HCT116 (cell line): ENCODE results near the gene MOSPD3. TPM values are rescaled to one million over a fixed set of nuclear protein-coding genes. Genes with fewer than 3 reads are reported as not detected.

Source experiments
- ATAC-seq: fragments of 200-7000 bp; cut with Tn5 transposase; 2 replicates; pipeline ENCODE4 v1.9.1; 2020; ENCODE audit warnings: mild to moderate bottlenecking, moderate library complexity
- BruUV-seq: library from RNA; stranded (reverse); fragments of 400-500 nt; replicated peaks from 2 replicates; lab custom pipeline; 2021; lab: Mats Ljungman, UMichigan
- CTCF ChIA-PET: fragments of 300-600 bp; sonication (Branson Sonifier 250); formaldehyde crosslinking; loops from one replicate; lab custom pipeline; 2021; ENCODE audit warnings: antibody characterized with exemption; lab: Charles Lee
- POLR2A ChIA-PET: fragments of 300-600, 350-600 bp; sonication (Branson Sonifier 250); formaldehyde crosslinking; loops from one replicate; lab custom pipeline; 2021; ENCODE audit warnings: antibody characterized with exemption; lab: Charles Lee
- RAD21 ChIA-PET, 2 experiments: fragments of 300-600 bp; sonication (Branson Sonifier 250); formaldehyde crosslinking; loops; one replicate each; lab custom pipeline; 2023; ENCODE audit warnings: low total read pairs in 2 of 2; ENCODE audit not compliant: uncharacterized antibody in 2 of 2, unreplicated experiment in 2 of 2, low non-redundant PET in 1 of 2; lab: Charles Lee
- DNase-seq: peaks from one replicate; pipeline ENCODE4 v3.0.0-alpha.2; 2010; ENCODE audit warnings: low read depth, low spot score
- H2AFZ ChIP-seq: fragments of 200-600 bp; shearing (Covaris generic), sonication (generic); 2 replicates; pipeline ENCODE4 v1.6.1; 2017; ENCODE audit warnings: low read depth, mixed run types, mixed read lengths, antibody characterized with exemption, low read length; ENCODE audit not compliant: poor library complexity, severe bottlenecking
- H3K27ac ChIP-seq: 2 replicates; pipeline ENCODE4 v1.5.1; 2012; ENCODE audit warnings: low read depth, low read length
- H3K27me3 ChIP-seq: fragments of 200-600 bp; sonication (generic); 2 replicates; pipeline ENCODE4 v1.6.1; 2016; ENCODE audit warnings: mixed run types, low read length, mixed read lengths; ENCODE audit not compliant: insufficient read depth
- H3K36me3 ChIP-seq, 2 experiments: fragments of 200-500 bp in 1 of 2; fragments of 200-600 bp in 1 of 2; sonication (Bioruptor generic) in 1 of 2; sonication (generic) in 1 of 2; 2 replicates each; pipeline versions ENCODE4 v1.5.1 to v1.6.1; 2014 to 2016; ENCODE audit warnings: low read length in 2 of 2, inconsistent platforms in 1 of 2, mixed read lengths in 1 of 2, mixed run types in 1 of 2; ENCODE audit not compliant: insufficient read depth in 2 of 2, control insufficient read depth in 1 of 2
- H3K4me1 ChIP-seq, 2 experiments: fragments of 200-600 bp in 1 of 2; sonication (generic) in 1 of 2; 2 replicates each; pipeline versions ENCODE4 v1.5.1 to v1.6.1; 2012 to 2017; ENCODE audit warnings: low read length in 2 of 2, inconsistent platforms in 1 of 2, mild to moderate bottlenecking in 1 of 2, mixed read lengths in 1 of 2, mixed run types in 1 of 2, moderate library complexity in 1 of 2; ENCODE audit not compliant: insufficient read depth in 2 of 2, control insufficient read depth in 1 of 2
- H3K4me2 ChIP-seq: fragments of 200-600 bp; sonication (generic); 2 replicates; pipeline ENCODE4 v1.6.1; 2017; ENCODE audit warnings: mixed run types, low read length, mixed read lengths
- H3K4me3 ChIP-seq, 2 experiments: fragments of 200-600 bp in 1 of 2; sonication (generic) in 1 of 2; replicated peaks in 1 of 2; 2 replicates each; pipeline ENCODE4 v1.5.1; 2011 to 2016; ENCODE audit warnings: low read length in 2 of 2, control low read depth in 1 of 2, low read depth in 1 of 2, mild to moderate bottlenecking in 1 of 2, mixed read lengths in 1 of 2, mixed run types in 1 of 2
- H3K79me2 ChIP-seq: fragments of 200-600 bp; sonication (generic); 2 replicates; pipeline ENCODE4 v1.6.1; 2017; ENCODE audit warnings: mild to moderate bottlenecking, mixed run types, low read length, moderate library complexity, mixed read lengths; ENCODE audit not compliant: insufficient read depth
- H3K9ac ChIP-seq: fragments of 200-600 bp; sonication (generic); 2 replicates; pipeline ENCODE4 v1.6.1; 2016; ENCODE audit warnings: low read length, mixed read lengths
- H3K9me2 ChIP-seq: fragments of 200-600 bp; sonication (generic), shearing (Covaris generic); 2 replicates; pipeline ENCODE4 v1.6.1; 2017; ENCODE audit warnings: mixed run types, mild to moderate bottlenecking, moderate library complexity; ENCODE audit not compliant: insufficient read depth
- H3K9me3 ChIP-seq, 2 experiments: fragments of 200-500 bp in 1 of 2; fragments of 200-600 bp in 1 of 2; sonication (Bioruptor generic) in 1 of 2; sonication (generic) in 1 of 2; 2 replicates each; pipeline ENCODE4 v1.6.1; 2014 to 2017; ENCODE audit warnings: low read length in 2 of 2, mixed read lengths in 2 of 2, inconsistent platforms in 1 of 2, low read depth in 1 of 2, mild to moderate bottlenecking in 1 of 2, mixed run types in 1 of 2, moderate library complexity in 1 of 2; ENCODE audit not compliant: control insufficient read depth in 1 of 2, insufficient read depth in 1 of 2
- H4K20me1 ChIP-seq: fragments of 200-600 bp; sonication (generic), shearing (Covaris generic); 2 replicates; pipeline ENCODE4 v1.6.1; 2017; ENCODE audit warnings: mixed run types, mild to moderate bottlenecking, moderate library complexity; ENCODE audit not compliant: insufficient read depth
- CBX3 ChIP-seq: IDR thresholded peaks from 2 replicates; pipeline ENCODE4 v1.6.1; 2012; ENCODE audit warnings: low read depth
- CEBPB ChIP-seq: IDR thresholded peaks from 2 replicates; pipeline ENCODE4 v1.6.1; 2012; ENCODE audit warnings: low read depth
- ELF1 ChIP-seq: IDR thresholded peaks from 2 replicates; pipeline ENCODE4 v1.6.1; 2012; ENCODE audit warnings: low read depth, borderline replicate concordance
- FOSL1 ChIP-seq: IDR thresholded peaks from 2 replicates; pipeline ENCODE4 v1.6.1; 2012; ENCODE audit warnings: low read depth
- POLR2AphosphoS5 ChIP-seq: IDR thresholded peaks from 2 replicates; pipeline ENCODE4 v1.6.1; 2011; ENCODE audit warnings: mild to moderate bottlenecking, low read depth, low read length, moderate library complexity
- RAD21 ChIP-seq: IDR thresholded peaks from 2 replicates; pipeline ENCODE4 v1.6.1; 2012; ENCODE audit warnings: low read depth, mild to moderate bottlenecking
- SP1 ChIP-seq: IDR thresholded peaks from 2 replicates; pipeline ENCODE4 v1.6.1; 2012; ENCODE audit warnings: low read depth
- SRF ChIP-seq: IDR thresholded peaks from 2 replicates; pipeline ENCODE4 v1.6.1; 2012; ENCODE audit warnings: low read depth
- TCF7L2 ChIP-seq: IDR thresholded peaks from 2 replicates; pipeline ENCODE4 v1.7.0; 2011; ENCODE audit warnings: borderline replicate concordance, inconsistent platforms; ENCODE audit not compliant: insufficient read depth, insufficient read length; ENCODE audit errors: extremely low read depth
- YY1 ChIP-seq: IDR thresholded peaks from 2 replicates; pipeline ENCODE4 v1.6.1; 2011; ENCODE audit warnings: low read length, low read depth, moderate library complexity, mild to moderate bottlenecking; ENCODE audit not compliant: insufficient replicate concordance; ENCODE audit errors: extremely low read depth
- intact Hi-C: fragments of 100-400 bp; cut with micrococcal nuclease; formaldehyde crosslinking; loops from 2 replicates; pipeline ENCODE4 v1.10.0; 2022
- total RNA-seq: library from RNA; stranded (reverse); gene quantifications from one replicate; pipeline ENCODE4 v1.2.1, GENCODE V29; 2021; ENCODE audit not compliant: unreplicated experiment
- TF ChIP-seq, protein P1 (sequence below): IDR thresholded peaks from 2 replicates; pipeline ENCODE4 v1.6.1; 2012
- TF ChIP-seq, protein P2 (sequence below), 3 experiments: fragments of 200-600 bp in 1 of 3; sonication (generic) in 1 of 3; IDR thresholded peaks in 2 of 3; conservative IDR thresholded peaks in 1 of 3; 2 replicates each; pipeline ENCODE4 v1.5.1; 2012 to 2017; ENCODE audit warnings: low read depth in 2 of 3, low read length in 2 of 3, antibody characterized with exemption in 1 of 3, borderline replicate concordance in 1 of 3, control low read depth in 1 of 3, mild to moderate bottlenecking in 1 of 3, mixed read lengths in 1 of 3, mixed run types in 1 of 3, moderate library complexity in 1 of 3; ENCODE audit not compliant: insufficient read depth in 1 of 3
- TF ChIP-seq, protein P3 (sequence below): IDR thresholded peaks from 2 replicates; pipeline ENCODE4 v1.6.1; 2011; ENCODE audit warnings: mild to moderate bottlenecking, low read length, moderate library complexity; ENCODE audit not compliant: insufficient replicate concordance; ENCODE audit errors: extremely low read depth

The MOSPD3 gene
- total RNA-seq, 1 experiment from 2014 or later, result 32.8 TPM

DNA sequence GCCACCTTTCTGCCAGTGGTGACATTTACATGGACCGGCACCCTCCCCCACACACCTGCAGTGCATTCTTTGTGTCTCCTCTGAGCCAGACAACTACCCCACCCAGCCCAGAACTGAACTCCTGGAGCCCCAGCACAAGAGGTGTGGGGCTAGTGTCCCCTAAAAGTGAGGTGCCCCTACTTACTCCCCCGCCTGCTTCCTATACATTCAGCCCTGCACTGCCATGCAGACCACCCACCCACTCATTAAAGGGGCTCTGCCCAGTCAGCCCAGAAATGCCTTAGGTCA is 40.6 kb upstream of the MOSPD3 start:
- H3K36me3 ChIP-seq, result peaks cover 0 to 2% of the 10 kb centered on the region in 2 experiments; a peak in 1 of 4 replicates
- POLR2A ChIA-PET, result interaction anchor here (1.6 kb wide), 1 partner anchor 14 kb away, joined by 7 read pairs; the partner anchor contains the start of genes FBXO24 and LRCH4
- no peak overlapping the region for H3K4me3 ChIP-seq
- H3K27me3 ChIP-seq, result no peaks in the 10 kb centered on the region
- no peak for DNase-seq
- H3K4me2 ChIP-seq, result peak overlapping the region; percentile 40
- BruUV-seq, result no TSS peak
- no peak overlapping the region for H3K9ac ChIP-seq
- no peaks in the 10 kb centered on the region for H4K20me1 ChIP-seq
- peak overlapping the region; percentile 10; the same call in 1 of the 2 replicates for H3K27ac ChIP-seq
- no peaks in the 10 kb centered on the region for H3K79me2 ChIP-seq
- intact Hi-C loops, result no loop called here
- H3K9me3 ChIP-seq, result no peaks in the 10 kb centered on the region
- no peak overlapping the region for H2AFZ ChIP-seq
- ATAC-seq, result no peak
- TF ChIP-seq POLR2AphosphoS5 (no peak), CEBPB (no peak), ELF1 (no peak), CBX3 (no peak), SRF (no peak), SP1 (no peak), RAD21 (no peak), YY1 (no peak), TCF7L2 (no peak), FOSL1 (no peak)
- TF ChIP-seq, protein P1, sequence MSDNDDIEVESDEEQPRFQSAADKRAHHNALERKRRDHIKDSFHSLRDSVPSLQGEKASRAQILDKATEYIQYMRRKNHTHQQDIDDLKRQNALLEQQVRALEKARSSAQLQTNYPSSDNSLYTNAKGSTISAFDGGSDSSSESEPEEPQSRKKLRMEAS, result no peak
- TF ChIP-seq, protein P2, sequence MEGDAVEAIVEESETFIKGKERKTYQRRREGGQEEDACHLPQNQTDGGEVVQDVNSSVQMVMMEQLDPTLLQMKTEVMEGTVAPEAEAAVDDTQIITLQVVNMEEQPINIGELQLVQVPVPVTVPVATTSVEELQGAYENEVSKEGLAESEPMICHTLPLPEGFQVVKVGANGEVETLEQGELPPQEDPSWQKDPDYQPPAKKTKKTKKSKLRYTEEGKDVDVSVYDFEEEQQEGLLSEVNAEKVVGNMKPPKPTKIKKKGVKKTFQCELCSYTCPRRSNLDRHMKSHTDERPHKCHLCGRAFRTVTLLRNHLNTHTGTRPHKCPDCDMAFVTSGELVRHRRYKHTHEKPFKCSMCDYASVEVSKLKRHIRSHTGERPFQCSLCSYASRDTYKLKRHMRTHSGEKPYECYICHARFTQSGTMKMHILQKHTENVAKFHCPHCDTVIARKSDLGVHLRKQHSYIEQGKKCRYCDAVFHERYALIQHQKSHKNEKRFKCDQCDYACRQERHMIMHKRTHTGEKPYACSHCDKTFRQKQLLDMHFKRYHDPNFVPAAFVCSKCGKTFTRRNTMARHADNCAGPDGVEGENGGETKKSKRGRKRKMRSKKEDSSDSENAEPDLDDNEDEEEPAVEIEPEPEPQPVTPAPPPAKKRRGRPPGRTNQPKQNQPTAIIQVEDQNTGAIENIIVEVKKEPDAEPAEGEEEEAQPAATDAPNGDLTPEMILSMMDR (IDR thresholded peaks at IDR 0.05 in 2 of 3, conservative IDR thresholded peaks at IDR 0.05 in 1 of 3; ENCODE audit: borderline replicate concordance in 1 of 3, insufficient read depth in 1 of 3, low read depth in 2 of 3, low read length in 2 of 3), result no peak
- TF ChIP-seq, protein P3, sequence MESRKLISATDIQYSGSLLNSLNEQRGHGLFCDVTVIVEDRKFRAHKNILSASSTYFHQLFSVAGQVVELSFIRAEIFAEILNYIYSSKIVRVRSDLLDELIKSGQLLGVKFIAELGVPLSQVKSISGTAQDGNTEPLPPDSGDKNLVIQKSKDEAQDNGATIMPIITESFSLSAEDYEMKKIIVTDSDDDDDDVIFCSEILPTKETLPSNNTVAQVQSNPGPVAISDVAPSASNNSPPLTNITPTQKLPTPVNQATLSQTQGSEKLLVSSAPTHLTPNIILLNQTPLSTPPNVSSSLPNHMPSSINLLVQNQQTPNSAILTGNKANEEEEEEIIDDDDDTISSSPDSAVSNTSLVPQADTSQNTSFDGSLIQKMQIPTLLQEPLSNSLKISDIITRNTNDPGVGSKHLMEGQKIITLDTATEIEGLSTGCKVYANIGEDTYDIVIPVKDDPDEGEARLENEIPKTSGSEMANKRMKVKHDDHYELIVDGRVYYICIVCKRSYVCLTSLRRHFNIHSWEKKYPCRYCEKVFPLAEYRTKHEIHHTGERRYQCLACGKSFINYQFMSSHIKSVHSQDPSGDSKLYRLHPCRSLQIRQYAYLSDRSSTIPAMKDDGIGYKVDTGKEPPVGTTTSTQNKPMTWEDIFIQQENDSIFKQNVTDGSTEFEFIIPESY, result no peak
- H3K9me2 ChIP-seq, result no peaks in the 10 kb centered on the region
- CTCF ChIA-PET, result interaction anchor here (1.2 kb wide), 1 partner anchor 14 kb away, joined by 5 read pairs; the partner anchor contains the start of genes FBXO24 and LRCH4
- RAD21 ChIA-PET, result no interaction called here
- peaks cover 17 to 49% of the 10 kb centered on the region in 2 experiments for H3K4me1 ChIP-seq
